ENCODE results near the gene TSPYL1.

GRCh38 chr6:116263353-116263752, 16.4 kb downstream of the TSPYL1 start:
- TF ChIP-seq CTCF (conservative IDR thresholded peaks at IDR 0.05; ENCODE audit: low read depth, low read length), result no peak
- no peak for TF ChIP-seq EZH2 (IDR thresholded peaks at IDR 0.05; ENCODE audit: low read length, unreplicated experiment)
- TF ChIP-seq EZH2phosphoT487 (IDR thresholded peaks at IDR 0.05; ENCODE audit: borderline replicate concordance, low read length), result no peak

Measured in PC-3 (cell line).